ENCODE results near the gene HOGA1. TPM values are rescaled to one million over a fixed set of nuclear protein-coding genes. Genes with fewer than 3 reads are reported as not detected.
A peak's percentile ranks its signal among the peaks of the same experiment; 100 is the strongest.

The HOGA1 gene
- total and polyA plus RNA-seq, 7 donors = 0.26 to 1.2 (median 0.71) TPM; not detected in 4

DNA sequence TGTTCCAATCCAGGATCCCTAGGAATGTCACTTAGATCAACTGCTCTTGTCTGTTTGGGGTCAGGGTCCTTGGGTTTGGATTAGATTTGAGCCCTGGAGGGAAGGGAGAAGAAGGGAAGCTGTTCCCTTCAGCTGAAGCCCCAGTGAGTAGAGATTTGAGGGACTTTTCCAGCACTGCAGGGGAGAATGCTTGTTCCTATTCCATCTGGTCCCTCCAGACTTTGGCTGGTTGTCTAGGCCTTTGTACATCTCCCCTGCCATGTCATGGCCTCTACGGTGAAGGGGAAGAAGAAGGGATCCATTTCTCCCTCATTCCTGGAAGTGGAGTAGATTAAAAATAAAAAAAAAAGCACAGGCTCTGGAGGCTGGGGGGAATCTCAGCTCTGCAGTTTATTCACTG lies 16.4 kb downstream of the HOGA1 start:
- TF ChIP-seq POLR2AphosphoS5 (IDR thresholded peaks at IDR 0.05) = no peak
- no peak for TF ChIP-seq EP300 (IDR thresholded peaks at IDR 0.05)
- TF ChIP-seq POLR2A (IDR thresholded peaks at IDR 0.05) = no peak
- TF ChIP-seq, protein P1, sequence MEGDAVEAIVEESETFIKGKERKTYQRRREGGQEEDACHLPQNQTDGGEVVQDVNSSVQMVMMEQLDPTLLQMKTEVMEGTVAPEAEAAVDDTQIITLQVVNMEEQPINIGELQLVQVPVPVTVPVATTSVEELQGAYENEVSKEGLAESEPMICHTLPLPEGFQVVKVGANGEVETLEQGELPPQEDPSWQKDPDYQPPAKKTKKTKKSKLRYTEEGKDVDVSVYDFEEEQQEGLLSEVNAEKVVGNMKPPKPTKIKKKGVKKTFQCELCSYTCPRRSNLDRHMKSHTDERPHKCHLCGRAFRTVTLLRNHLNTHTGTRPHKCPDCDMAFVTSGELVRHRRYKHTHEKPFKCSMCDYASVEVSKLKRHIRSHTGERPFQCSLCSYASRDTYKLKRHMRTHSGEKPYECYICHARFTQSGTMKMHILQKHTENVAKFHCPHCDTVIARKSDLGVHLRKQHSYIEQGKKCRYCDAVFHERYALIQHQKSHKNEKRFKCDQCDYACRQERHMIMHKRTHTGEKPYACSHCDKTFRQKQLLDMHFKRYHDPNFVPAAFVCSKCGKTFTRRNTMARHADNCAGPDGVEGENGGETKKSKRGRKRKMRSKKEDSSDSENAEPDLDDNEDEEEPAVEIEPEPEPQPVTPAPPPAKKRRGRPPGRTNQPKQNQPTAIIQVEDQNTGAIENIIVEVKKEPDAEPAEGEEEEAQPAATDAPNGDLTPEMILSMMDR (IDR thresholded peaks at IDR 0.05) = no peak
- WGBS, 2 donors = 88 to 100% methylated on average over 1 of the region's 1 CpG
- Histone ChIP-seq H3K36me3 (no peaks in the 10 kb centered on the region), H3K9me3 (no peaks in the 10 kb centered on the region), H3K4me3 (no peak overlapping the region), H3K27me3 (no peaks in the 10 kb centered on the region), H3K4me1 (peaks cover 0 to 24% (median 23%) of the 10 kb centered on the region in 4 donors), H3K27ac (no peak overlapping the region)
- intact Hi-C loops (cut with DNase I) = no loop called here
- DNase-seq = no peak

DNA sequence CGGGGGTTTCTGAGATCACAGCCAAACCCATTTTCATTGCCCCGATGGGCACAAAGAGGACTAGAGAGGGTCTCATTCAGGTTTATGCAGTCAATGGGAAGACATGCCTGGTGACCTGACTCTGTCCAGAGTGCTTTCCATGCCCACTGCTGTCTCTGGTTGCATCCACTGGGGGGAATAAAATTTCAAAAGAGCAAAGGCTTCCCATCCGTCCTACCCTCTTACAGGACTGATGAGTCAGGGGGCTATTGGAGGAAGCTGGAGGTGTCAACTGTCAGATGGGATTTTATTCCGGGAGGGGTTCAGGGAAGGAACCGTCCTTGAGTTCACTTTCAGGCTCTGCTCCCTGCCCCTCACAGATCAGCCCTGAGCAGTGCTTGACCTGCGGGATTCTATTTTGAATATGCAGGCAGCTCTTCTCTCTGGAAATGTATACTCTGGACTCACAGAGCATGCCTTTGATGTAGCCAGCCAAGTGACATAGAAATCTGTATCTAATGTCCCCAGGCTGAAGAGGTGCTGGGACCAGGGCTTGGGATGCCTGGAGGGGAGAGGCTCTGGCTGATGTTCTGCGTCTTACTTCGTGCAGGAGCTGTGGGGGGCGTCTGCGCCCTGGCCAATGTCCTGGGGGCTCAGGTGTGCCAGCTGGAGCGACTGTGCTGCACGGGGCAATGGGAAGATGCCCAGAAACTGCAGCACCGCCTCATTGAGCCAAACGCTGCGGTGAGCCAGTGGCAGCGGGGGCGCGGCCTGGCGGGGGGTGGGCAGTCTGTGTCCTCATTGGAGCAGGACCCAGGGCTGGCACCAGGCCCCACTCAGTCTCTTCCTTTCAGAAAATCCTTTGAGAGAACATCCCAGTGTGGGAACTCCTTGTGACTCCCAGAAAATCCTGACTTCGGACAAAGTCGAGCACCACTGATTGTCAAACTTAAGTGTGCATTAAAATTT lies 17.4 kb downstream of the HOGA1 start:
- Histone ChIP-seq H3K27me3 (no peaks in the 10 kb centered on the region), H3K9me3 (no peaks in the 10 kb centered on the region), H3K36me3 (no peaks in the 10 kb centered on the region), H3K27ac (no peak overlapping the region), H3K4me3 (no peak overlapping the region), H3K4me1 (peaks cover 0 to 15% (median 14%) of the 10 kb centered on the region in 4 donors)
- intact Hi-C loops (cut with DNase I) = no loop called here
- TF ChIP-seq POLR2AphosphoS5 (IDR thresholded peaks at IDR 0.05) (no peak), EP300 (IDR thresholded peaks at IDR 0.05) (no peak), POLR2A (IDR thresholded peaks at IDR 0.05) (no peak)
- TF ChIP-seq, protein P1 (IDR thresholded peaks at IDR 0.05) = no peak
- WGBS, 2 donors = 87 to 89% methylated on average over 21 of the region's 21 CpGs
- no peak for DNase-seq

DNA sequence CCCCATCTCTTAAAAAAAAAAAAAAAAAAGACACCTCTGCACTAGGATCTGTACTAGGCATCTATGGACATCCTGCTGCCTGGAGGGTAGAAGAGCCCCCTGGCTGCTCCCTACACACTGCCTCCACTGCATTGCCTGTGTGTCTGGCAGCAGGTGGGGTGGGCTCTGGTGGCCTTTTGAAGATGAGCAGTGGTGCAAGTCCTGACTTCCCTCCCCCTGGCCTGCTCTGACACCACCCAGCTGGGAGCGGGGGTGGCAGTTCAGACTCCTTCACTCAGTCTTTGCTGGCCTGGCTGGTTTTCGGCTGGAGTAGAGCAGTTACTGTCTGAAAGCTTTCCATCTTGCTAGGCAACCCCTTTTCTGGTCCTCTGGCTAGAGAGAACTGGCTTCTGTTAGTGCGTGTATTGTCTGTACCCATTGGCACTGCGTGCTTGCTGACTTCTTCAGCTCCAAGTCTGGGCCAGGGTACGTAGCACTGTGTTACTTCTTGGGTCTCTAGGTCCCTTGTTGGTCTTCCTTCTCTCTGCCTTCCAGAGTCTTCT lies 23.0 kb downstream of the HOGA1 start:
- Histone ChIP-seq H3K4me1 (peaks cover 0 to 4% (median 0%) of the 10 kb centered on the region in 4 donors), H3K4me3 (no peak overlapping the region), H3K36me3 (no peaks in the 10 kb centered on the region), H3K27me3 (no peaks in the 10 kb centered on the region), H3K27ac (no peak overlapping the region), H3K9me3 (no peaks in the 10 kb centered on the region)
- intact Hi-C loops (cut with DNase I) = no loop called here
- no peak for DNase-seq
- no peak for TF ChIP-seq POLR2AphosphoS5 (IDR thresholded peaks at IDR 0.05)
- TF ChIP-seq, protein P1 (IDR thresholded peaks at IDR 0.05) = no peak
- TF ChIP-seq POLR2A (IDR thresholded peaks at IDR 0.05) = no peak
- no peak for TF ChIP-seq EP300 (IDR thresholded peaks at IDR 0.05)
- WGBS, 2 donors = 91 to 96% methylated on average over 5 of the region's 5 CpGs

DNA sequence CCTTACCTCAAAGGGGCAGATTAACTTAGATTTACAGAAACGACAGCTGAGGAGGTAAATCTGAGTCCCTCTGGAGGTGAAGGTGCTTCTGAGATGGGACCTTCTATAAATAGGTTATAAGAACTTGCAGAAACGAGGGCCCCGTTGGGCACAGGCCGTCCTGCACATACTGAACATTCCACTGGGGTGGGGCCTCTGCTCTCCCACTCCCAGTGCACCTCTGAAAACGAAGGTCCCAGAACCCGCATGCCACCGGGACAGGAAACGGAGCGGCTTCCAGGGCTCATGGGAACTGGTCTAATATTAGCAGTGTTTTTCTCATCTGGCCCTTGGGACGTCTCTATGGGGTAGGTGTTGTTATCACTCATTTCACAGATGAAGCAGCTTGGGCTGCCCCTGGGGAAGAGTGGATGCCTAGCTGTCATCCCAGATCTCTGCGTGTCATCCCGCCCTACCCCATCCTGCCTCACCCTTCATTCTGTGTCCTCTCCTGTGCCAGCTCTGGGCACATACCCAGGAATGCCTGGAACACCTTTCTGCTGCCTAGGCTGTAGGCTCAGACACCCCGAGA lies 24.9 kb downstream of the HOGA1 start:
- Histone ChIP-seq H3K36me3 (no peaks in the 10 kb centered on the region), H3K4me1 (peaks cover 0 to 4% (median 0%) of the 10 kb centered on the region in 4 donors), H3K4me3 (no peak overlapping the region), H3K27me3 (no peaks in the 10 kb centered on the region), H3K27ac (peak overlapping the region in 1 of 4 donors; percentile 38), H3K9me3 (no peaks in the 10 kb centered on the region)
- TF ChIP-seq, protein P1 (IDR thresholded peaks at IDR 0.05) = no peak
- TF ChIP-seq POLR2AphosphoS5 (IDR thresholded peaks at IDR 0.05) (no peak), POLR2A (IDR thresholded peaks at IDR 0.05) (no peak)
- WGBS, 2 donors = 86% methylated on average over 13 of the region's 13 CpGs
- intact Hi-C loops (cut with DNase I) = no loop called here
- no peak for DNase-seq

All from sigmoid colon (tissue), 7 donors.